HUDEP-2 (cell line): ENCODE results near the gene RPL10A.
"Not testable (repeated sequence)": the region's sequence is repeated elsewhere in the genome, so short reads cannot be mapped to it uniquely, and the experiment has no call there.

ENCODE experiments used
- DNase-seq, 76 experiments: peaks; one replicate each; lab custom pipeline; 2025; ENCODE audit not compliant: unreplicated experiment in 76 of 76; lab: John Stamatoyannopoulos, UW

RPL10A gene

DNA sequence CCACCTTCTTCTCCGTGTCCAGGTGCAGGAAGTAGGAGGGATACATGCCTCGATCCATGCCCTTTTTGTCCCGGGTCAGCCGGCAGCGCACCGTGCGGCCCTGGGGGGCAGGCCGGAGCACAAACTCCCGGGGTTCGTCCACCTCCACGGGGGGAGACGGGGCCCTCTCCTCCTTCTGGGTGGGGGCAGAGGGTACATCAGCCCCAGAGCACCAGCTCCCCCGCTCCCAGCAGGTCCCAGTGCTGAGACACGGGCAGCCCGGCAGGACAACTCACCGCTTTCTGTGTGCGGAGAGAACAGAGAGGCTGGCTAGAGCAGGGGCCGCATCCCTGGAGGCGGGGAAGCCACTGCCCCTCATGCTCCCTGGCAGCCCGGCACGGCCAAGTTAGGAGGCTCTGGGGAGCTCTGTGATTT is 37.8 kb downstream of the RPL10A start:
- no peak for DNase-seq

DNA sequence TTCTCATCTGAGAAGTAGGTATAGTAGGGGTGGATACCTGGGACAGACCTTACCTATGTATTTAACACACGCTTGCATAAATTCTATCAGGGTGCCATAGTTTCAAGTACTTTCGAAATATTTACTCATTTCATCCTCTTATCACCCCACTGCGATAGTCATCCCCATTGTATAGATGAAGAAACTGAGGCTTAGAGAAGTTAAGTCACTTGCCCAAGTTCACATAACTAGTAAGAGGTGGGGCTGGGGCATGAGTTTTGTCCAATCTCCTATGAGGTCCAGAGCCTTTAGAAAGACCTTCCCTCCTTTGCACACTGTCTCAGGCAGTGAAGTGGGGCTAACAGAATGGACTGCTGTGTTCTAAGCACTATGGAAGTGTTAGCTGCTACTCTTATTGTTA is 38.3 kb downstream of the RPL10A start:
- DNase-seq: no peak

GRCh38 chr6:35507221-35507620 is 39.0 kb downstream of the RPL10A start:
- no peak for DNase-seq

- DNase-seq: no peak
Measured at GRCh38 chr6:35508027-35508426, 39.8 kb downstream of the RPL10A start.

DNA sequence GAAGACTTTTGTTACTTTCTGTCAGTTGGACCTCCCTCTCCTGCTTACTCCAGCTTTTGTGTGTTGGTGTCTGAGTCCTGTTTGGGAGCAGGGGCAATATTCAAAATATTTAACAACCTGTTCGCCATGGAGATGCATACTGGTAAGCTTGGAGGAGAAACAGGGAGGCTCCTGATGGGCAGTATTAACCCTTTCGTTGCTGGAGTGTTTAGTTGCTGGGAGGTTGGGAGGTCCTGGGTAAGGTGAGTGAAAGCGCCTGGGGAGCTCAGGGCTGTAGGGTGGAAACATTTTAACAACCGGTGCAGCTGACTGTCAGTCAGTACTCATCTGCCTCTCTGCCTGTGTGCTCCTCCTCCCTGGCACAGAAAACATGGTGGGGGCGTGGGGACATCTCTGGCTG is 40.3 kb downstream of the RPL10A start:
- no peak for DNase-seq

- no peak for DNase-seq
Measured at GRCh38 chr6:35510916-35511561, 42.8 kb downstream of the RPL10A start.

DNA sequence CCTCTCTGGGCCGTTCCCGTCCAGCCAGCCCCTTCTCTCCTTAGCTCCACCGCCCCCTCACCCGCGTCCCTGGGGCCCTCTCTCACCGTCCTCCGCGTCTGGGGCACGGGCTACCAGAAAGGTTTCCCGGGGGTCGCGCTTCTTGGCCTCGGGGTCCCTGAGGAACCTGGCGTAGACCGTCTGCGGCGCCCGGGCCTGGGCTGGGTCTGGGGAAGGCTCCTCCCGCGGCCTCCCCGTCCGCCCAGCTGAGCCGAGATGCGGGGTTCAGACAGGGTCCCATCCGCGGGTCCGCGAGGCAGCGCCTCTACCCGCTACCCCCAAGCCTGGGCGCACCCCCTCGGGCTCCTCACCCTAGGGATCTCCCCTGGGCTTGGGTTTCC is 43.4 kb downstream of the RPL10A start:
- no peak for DNase-seq

DNA sequence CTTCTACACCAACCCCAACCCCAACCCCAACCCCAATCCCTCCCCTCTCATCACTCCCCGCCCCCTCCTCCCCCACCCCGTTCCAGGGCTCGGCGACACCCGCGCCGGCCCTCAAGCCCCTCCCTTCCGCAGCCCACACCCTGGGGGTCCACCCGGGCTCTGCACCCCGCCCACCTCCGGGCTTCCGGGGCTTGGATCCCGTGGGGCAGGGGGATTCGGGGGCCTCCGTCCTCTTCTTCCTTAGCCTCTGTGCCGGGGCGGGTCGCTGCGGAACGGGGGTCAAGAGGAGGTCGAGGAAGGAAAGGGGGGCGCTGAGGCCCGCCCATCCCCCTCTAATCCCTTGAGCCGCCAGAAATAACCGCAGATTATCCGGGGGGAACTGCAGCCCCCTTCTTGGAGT is 43.8 kb downstream of the RPL10A start:
- DNase-seq: no peak

GRCh38 chr6:35512740-35513139 is 44.5 kb downstream of the RPL10A start, which contains the start of gene TULP1:
TSS of gene TULP1 (minus strand) at chr6:35512896. CDS start at chr6:35512858, 38 bp downstream.
- no peak for DNase-seq

DNA sequence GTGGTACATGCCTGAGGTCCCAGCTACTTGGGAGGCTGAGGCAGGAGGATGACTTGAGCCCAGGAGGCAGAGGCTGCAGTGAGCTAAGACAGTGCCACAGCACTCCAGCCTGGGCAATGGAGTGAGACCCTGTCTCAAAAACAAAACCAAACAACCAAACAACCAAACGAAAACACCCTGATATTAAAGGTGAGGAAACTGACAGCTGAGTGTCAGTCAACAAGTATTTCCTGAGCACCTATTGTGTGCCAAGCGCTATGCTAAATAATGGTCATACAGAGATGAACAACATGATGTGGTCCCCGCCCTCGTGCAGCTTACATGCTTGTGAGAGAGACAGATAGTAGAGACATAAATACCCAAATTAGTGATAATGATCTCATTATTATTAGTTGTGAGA is 46.4 kb downstream of the RPL10A start:
- no peak for DNase-seq

GRCh38 chr6:35515939-35516338 is 47.7 kb downstream of the RPL10A start:
- DNase-seq: peak in 3 of 76 experiments; percentile 14 to 20 (median 15)

DNA sequence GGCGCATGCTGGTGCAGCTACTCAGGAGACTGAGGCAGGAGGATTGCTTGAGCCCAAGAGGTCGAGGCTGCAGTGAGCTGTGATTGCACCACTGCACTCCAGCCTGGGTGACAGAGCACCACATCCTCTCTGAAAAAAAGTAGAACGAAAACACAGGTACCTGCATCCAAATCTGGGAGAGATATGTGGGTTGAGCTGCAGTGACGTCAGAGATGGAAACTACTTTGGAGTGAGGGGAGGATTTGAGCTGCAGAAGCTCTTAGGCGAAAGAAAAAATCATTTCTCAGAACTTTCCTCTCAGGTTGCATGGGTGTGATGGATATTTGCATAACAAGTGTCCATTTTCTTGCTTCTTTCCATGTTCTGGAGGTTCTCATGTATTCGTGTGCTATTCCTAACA is 48.5 kb downstream of the RPL10A start:
- DNase-seq: no peak

DNA sequence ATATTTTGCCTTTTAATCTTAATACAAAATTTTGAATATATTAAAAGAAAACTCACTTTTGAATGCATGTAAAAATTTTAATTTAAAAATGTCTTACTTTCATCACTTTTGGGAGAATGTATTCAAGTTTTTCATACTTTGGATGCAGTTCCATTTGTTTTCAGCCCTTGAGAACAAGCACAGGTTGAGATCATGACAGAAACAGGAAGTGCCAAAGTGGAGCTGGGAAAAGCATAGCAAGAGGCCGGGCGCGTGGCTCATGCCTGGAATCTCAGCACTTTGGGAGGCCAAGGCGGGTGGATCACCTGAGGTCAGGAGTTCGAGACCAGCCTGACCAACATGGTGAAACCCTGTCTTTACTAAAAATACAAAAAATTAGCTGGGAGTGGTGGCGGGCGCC is 49.8 kb downstream of the RPL10A start:
- DNase-seq: not testable (repeated sequence)

DNA sequence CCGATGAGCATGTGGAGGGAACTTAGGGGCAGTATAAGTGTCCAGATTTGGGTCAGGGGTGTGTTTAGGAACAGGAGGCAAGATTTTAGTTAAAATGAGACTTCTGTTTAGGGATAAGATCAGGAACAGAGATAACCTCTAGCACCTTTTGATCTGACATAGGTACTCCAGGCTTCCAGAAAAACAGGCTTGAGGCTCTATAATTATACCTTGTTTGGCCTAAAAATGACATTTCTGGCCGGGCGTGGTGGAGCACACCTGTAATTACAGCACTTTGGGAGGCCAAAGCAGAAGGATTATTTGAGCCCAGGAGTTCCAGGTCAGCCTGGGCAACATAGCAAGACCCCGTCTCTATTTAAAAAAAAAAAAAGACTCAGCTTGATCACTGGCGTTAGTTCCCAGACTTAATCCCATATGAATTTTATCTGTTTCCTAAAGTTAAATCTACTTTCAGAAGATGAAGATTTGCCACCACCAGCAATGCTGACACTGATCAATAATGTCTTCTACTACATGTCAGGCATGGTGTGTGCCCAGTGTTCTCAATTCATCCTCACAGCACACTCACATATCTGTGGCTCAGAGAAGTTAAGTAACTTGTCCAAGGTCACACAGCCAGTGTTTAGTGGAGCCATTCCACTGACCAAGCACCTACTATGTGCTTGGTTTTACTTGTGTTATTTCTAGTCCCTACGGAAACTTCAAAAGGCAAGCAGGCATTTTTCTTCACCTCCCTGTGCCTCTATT is 50.5 kb downstream of the RPL10A start:
- no peak for DNase-seq

DNA sequence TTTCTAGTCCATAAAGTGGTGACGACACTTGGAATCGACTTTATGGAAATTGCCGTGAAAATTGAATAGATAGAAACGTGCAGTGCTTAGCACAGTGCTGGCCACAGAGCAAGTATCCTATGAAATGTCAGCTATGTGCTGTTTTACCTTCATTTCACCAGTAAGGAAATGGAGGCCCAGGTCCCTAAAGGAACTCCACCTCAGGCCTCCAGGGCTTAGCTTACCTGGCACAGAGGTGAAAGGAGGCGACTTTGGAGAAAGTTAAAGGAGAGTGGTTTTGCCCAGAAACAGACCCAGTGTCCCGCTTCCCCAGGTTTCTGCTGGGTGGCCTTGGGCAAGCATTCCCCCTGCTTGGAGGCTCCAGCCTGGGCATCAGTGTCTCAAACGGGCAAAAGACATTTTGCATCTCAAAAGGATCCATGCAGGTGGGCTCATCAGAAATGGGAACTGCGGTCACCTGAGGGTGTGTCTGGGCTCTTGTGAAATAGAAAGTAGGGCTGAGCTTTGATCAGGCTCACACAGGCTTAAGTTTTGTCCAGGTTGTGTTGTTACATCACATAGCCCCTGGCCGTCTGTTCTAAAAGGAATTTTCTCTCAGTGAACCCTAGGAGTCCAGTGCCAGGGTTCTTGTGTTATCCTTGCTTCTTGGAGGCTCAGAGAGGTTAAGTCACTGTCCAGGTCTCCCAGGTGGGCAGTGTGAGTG is 51.3 kb downstream of the RPL10A start:
- no peak for DNase-seq
